GM18867 (cell line): Measurements from ENCODE around the gene GCG.

Experiments used
- ATAC-seq: cut with Tn5 transposase; IDR thresholded peaks from one replicate; pipeline ENCODE4 v1.9.1; 2021; ENCODE audit warnings: mild to moderate bottlenecking, moderate library complexity; ENCODE audit not compliant: unreplicated experiment

Gene GCG

DNA sequence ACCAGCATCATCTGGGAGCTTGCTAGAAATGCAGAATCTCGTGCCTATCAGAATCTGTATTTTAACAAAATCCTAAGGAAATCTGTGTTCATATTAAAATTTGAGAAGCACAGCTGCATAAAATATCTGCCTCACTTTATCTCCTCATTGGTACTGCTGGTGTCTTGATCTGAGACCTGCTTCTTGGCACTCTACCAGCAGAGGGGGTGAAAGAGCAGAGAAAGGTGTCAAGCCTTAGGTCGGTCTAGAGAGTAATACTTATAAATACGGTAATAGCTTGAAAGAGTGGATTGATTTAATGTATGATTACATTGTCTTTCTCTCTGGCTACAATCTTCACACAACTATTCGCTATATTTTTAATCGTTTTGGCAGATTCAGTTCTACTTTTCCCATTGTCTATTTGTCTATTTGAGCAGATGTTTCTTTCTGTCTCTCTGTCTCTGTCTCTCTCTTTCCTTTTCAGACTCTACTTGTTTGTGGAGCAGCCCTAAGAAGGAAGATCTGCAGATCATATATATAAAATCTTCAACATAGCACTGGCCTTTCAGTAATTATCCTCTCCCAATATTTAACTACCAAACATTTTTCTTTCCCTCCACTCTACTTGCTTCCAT, 1.7 kb upstream of the GCG start:
- peak; percentile 99 for ATAC-seq

DNA sequence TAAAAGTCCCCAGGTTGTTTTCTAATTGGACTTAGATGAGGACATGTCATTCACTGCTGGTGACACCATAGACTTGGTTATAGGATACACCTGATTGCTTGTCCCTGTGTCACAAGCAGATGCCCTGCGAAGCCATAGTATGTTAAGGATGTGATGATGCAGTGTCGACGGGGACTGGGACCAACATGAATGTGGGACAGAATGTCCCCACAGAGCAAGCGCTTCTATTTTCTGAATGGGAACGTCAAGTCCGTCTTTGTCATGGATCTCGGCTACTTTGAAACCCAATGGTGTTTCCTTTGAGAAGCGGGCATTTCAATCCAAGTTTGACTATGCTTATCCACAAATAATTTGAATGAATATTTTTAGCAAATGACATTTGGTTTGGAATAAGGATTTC, 2.1 kb downstream of the GCG start:
- no peak for ATAC-seq

DNA sequence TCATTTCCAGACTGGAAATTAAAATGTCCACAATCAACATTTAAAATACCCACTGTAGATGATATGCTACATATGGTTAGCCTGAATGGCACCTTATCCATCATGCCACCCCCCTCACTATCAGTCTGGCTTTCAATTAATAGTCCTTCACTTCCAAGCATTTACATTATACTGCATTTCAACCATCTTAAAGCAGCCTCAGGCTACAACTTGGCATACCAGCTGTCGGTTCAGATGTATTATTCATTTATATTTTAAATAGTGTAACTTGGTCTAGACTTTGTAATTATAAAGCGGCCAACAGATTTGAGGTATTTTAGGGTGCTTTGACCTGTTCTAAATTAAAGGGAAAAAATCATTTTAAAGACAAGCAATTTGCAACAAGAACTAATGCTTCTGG, 2.6 kb downstream of the GCG start:
- no peak for ATAC-seq

DNA sequence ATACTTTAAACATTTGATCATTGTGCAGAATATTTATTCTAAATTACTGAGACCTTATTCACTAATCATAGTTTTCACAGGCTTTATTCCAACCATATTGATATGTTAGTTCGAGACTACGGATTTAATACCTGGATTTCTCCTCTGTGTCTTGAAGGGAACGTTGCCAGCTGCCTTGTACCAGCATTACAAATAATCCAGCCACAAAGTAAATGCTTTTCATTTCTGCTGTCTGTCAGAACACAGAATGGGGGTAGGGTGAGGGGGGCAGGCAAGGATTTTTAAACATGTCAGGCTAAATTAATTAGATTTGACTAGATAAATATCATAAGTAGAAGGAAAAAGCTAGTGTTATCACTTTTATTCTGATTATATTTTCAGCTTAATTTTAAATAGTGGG, 3.1 kb downstream of the GCG start:
- no peak for ATAC-seq

DNA sequence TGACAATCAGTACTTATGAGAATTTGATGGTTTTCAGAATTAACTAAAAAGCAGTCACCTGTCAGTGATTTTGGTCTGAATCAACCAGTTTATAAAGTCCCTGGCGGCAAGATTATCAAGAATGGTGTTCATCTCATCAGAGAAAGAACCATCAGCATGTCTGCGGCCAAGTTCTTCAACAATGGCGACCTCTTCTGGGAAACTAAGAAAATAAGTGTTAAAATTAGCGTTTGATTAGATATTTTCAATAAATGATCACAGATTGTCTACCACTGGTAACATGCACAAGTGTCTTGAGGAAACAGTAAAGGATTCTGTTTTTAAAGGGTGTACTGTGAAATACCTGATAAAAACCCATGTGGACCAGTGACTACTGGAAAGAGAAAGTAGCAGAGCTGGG, 8.1 kb downstream of the GCG start:
- no peak for ATAC-seq

DNA sequence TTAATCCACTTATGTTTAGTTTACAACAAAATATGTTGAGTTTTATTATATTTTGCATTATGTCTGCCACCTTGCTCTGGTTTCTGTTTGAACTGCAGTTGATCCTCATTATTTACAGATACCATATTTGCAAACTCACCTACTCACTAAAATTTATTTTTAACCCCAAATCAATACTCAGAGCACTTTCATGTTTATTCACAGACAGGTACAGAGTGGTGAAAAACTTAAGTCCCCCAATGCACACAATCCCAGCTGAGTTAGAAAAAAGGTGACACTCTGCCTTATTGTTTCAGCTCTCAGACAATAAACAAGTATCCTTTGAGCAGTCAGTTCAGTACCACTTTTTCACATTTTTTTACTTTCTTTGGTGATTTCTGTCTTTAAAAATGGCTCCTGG, 13.7 kb downstream of the GCG start:
- no peak for ATAC-seq

DNA sequence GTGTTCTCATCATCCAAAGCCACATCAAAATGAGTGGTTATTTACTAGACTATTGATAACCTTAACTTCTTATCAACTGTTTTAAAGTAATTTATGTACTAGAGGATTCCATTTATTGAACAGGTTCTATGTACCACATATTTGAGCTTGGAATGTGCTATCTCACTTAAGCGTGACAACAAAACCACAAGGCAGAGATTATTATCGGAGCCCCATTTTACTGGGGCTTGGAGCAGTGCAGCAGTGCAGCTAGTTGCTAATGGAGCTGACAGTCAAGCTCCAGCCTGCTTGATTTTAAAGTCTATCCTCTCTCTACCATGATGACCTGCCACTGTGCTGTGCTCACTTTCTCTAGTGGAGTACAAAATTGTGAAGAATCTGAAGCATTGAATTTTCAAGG, 24.6 kb downstream of the GCG start:
- no peak for ATAC-seq

DNA sequence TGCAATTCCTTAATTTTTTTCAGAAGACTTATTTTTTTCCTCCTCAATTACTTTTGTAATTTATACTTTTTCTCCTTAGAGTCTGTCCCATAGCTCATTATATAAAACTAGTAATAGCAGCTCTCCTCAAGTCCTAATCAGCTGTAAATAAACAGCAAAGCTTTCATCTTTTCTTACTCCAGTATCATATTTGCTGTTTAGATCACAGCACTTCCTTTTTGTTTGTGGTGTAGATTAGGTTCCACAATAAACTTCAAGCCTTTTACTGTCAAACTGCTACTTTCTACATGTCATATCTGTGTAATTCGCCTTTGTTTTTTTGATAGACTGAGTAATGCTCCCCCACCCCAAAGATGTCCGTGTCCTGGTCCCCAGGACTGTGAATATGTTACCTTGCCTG, 25.5 kb downstream of the GCG start:
- peak; percentile 7 for ATAC-seq

DNA sequence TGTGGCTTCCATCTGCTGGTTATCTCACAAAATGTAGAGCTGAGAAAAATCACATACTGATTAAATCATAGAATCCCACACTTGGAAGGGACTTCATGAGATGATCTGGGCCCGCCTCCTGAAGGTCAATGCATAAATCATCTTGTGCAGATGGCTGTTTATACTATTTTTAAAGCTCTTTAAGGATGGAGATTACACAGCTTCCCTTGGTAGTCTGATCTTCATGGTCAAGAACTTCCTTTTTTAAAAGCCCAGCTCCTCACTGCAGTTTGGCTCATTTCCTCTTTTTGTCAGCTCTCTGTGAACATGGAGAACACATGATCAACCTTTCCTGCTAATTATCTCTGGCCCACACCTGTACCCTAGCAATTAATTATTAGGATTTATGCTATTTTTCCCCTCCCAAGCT, 25.9 kb downstream of the GCG start:
- peak; percentile 94 for ATAC-seq

DNA sequence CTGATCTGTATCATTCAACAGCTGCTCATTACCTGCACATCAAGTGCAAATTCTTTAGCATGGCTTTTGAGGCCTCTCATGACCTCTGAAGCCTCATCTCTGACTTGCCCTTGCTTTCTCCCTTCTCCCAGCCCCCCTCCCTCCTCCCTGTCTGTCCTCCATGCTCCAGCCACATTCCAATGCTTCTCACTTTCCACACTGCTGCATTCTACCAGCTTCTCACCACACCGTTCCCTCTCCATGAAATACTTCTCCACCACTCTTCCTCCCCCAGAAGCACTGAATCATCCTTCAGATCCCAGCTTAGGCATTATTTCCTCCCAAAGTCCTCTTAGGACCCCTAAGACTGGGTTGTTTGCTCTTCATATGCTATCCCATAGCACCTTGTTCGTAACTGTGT, 26.9 kb downstream of the GCG start:
- ATAC-seq: no peak

DNA sequence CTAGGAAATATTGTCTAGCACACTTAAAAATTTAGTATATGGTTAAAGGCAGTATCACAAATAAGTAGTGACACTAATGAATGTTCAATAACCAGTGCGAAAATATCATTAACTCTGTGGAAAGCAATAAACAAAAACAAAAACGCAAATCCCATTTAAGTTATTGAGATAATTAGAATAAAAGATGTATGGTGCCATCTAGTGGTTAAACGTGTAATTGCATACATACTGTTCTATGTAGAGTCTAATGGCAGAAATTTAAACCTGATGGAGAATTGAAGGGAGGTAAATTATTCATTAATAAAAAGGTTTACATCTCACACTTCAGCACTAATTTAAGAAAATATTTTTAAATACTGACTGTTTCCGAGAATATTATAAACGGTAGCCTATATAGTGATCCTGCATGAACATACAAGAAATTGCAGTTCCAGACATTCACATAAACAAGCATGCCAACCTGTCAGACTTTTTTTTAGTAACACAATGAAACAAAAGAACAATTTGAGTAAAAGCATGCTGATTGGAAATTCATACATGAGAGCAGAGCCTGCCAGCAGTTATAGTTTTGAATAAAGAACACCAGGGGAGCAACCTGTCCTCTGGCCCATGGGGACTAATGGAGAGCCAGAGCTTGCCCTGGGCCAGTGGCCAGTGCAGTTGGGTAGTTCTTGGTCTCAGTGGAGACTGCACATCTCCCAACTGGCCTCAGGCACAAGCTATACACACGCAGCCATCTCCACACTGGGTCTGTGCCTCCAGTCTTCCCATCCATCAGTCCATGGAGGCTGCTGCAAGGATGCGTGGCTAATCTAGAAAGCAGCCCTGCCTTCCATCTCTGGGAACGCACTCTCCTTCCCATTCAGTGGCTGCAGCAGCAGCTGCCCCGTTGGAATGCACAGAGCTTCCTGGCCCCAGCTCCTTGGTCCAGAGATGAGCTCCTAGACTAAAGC, 28.0 kb downstream of the GCG start:
- peak; percentile 35 for ATAC-seq

DNA sequence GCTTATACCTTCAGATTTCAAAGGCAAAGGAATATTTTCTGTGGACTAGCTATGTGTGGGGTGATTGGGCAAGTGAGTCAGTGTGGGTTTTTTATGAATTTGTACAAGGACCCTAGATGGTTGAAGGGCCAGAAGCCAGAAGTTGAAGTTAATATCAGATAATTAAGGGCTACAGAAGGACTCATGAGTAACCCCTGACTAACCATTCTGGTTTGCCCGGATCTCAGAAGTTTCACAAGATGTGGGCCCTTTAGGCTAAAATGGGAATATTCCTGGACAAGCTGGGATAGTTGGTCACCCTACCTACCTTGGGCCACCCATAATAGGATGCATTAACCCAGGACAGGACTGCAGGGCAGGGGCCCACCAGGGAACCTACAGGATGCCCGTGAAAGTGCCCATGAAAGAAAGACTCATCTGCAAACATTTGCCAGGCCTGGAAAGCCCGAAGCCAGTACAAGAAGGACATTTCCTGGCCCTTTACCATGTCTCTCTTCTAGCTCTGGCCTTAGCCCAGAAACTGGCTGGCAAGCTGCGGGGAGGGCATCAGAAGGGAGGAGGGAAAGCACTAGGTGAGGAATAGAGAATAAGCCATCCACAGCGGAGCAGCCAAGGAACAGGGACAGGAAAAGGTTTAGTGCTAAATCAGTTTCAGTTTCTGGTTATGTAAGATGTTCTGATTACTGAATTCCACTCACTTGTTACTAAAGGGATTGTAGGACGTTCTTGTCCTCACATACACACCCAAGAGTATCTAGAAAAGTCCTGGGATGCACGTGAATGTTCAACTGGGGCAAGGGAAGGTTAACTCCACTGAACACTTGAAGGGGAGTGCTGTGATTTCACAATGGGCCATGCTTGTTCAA, 33.6 kb downstream of the GCG start:
- ATAC-seq: no peak

DNA sequence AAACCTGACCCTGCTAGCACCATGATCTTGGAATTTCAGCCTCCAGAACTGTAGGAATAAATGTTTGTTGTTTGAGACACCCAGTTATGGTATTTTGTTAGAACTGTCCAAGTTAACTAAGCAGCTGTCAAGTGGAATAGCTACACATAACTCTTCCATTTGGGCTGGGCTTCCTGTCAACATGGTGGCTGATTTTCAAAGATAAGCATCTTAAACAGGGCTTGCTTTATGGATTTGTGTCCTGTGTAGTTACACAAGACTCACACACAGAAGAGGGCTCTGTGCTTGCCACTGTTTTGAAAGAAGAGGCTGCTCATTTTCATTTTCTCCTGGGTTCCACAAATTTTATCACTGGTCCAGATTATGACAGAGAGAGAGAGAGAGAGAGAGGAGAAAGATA, 35.7 kb downstream of the GCG start:
- no peak for ATAC-seq

DNA sequence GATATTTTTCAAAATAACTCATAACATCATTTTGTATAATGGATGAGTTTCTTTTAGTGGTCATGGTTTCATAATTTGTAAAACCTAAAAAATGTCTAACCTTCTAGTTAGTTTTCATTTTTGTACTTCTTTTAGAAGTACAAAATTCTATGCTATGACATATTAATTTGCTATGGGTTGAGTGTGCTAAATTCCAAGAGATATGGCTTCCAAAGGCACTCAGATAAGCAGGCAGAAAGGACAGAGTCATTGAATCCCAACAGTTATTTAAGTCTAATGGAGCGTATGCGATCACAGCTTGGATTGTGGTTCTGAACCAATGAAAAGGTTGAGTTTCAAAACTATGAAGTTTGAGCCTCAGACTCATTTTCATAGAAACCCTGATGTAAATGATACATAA, 37.0 kb downstream of the GCG start:
- ATAC-seq: no peak

DNA sequence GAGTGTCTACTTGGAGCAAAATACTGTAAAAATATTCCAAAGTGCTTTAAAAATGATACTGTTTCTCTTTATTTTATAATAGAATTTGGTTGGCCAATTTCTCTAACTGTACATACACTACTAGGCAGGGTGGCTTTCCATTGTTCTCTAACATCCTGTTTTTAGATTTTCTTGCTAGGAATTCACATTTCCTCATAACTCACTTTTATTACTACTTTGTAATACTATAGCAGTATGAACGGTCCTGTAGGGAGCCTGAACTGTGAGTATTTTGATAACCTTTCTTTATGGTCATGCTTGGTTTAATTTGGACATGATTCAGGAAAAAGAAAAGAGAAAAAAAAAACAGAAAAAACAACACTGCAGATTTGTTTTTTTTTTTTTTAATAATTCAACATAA, 37.8 kb downstream of the GCG start:
- no peak for ATAC-seq

DNA sequence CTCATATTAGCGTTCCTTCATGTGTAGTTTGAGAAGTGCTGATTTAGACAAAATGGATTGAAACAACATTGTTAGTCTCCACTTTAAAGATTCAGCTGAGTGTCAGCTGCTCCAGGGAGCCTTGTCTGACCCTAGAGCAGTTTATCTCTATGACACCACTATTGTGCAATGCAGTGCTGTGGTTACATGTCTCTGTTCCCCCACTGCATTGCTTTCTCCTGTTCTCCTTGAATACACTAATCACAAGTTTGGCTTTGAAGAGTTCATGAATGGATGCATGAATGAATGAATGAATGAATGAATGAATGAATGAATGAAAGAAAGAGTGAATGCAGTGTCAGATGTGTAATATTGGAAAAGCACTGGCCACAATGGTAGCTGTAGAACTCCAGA, 38.3 kb downstream of the GCG start:
- no peak for ATAC-seq

DNA sequence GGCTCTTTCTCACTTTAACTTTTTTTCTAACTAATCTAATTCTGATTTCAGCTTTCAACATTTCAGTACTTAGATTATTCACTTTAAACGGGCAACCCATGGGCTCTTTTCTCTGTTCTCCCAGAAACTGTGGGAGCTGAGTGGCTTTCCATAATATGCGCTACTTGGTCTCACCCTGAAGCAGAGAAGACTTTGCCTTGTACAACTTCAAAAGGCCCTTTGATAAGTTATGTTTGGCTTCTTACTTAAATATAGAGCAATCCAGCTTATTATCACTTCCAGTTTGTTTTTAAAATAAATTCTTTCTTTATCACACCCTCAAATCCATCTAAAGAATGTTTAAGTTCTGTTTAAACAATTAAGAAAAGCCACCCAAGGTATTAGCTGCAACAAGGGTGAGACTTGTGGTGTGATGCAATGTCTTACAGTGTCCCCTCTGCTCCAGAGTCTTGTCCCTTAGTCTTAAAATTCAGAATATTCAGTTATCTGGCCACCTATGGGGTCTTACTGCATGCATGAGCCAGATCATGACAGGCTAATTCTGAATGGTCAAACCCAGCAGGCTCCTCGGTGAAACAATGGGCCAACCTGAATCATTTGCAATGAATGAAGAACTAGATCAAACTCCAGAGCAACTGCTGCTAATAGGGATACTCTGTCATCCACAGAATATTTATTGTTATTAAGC, 38.8 kb downstream of the GCG start:
- no peak for ATAC-seq

DNA sequence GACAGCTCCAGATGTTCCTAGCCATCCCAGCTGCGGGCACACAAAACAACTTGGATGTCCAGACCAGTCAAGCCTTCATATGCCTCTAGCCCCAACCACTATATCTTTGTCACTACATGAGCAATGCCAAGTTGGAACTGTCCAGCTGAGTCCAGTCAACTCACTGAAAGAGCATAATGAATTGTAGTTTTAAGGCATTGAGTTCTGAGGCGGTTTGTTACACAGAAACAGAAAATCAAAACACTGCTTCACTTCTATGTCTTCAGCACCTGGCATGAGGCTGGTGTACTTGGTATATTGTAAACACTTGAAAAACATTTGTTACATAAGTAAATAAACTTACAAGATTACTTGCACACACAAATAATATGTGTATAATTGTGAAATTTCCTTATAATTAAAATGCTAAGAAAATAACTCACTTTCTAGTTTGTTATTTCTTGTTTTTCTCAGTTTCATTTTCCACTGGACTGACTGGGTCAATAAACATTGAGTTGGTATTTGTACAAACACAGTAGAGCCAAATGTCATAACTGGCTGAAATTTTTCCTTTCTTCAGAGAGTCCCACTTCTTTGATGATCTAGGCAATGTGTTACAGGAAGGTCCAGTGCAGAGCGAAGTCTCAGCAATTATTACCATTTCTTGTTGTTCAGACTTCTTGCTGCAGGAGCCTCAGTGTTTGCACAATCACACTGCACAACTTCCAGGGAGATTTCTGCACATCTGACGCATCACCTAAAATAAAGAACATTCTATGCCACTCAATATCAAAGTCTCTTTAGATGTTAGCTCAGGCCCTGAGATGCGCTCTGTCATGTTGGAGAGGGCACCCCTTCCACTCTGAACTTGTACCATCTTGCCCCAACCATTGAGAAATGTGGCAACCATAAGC, 39.8 kb downstream of the GCG start:
- no peak for ATAC-seq

DNA sequence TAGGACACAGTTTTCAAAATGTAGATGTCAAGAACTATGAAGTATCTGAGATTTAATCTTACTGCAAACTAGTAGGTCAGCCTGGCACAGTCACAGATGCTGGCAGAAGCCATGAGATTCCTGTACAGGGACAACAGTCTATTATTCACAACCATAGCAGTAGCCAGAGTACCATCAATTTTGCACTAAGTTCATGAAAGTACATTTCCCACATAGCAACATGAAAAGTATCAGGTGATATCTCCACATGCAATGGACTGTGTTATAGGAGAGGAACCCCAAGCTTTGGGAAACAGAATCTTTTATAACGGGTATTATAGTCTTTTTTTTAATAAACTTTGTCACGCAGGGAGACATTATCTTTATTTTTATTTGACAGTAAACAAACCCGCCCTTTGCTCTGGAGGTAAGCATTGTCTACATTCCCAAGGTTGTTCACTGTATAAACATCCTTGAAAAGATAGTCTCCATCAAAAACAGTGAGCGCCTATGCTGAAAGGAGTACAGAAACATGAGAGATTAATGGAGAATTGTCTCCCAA, 44.6 kb downstream of the GCG start:
- no peak for ATAC-seq

DNA sequence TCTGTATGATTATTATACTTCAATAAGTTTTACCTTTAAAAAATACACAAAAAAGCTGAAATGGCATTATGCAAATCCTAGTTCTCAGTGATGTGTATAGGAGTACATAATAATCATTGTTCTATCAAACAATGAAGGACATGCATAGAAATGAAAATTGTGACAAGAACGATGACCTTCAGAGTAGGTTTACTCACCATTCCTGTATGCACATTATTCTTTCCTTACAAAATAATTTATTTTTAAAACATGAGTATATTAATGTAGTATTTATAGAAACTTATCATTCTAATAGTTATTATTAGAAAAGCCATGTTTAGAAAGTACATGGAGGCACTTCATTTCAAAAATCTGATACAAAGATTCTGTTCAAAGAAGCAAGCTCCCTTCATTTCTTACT, 45.3 kb downstream of the GCG start:
- no peak for ATAC-seq
